Fibroblast of gingiva (primary cell): ENCODE measurements around the gene PDZRN4.
"Not testable (repeated sequence)": the region's sequence is repeated elsewhere in the genome, so short reads cannot be mapped to it uniquely, and the experiment has no call there.

Experiments
- DNase-seq: peaks from one replicate; pipeline ENCODE4 v3.0.0-alpha.2; 2011; ENCODE audit warnings: low read depth

PDZRN4 gene

GRCh38 chr12:41286426-41286825 lies 98.3 kb downstream of the PDZRN4 start:
- DNase-seq, result no peak

DNA sequence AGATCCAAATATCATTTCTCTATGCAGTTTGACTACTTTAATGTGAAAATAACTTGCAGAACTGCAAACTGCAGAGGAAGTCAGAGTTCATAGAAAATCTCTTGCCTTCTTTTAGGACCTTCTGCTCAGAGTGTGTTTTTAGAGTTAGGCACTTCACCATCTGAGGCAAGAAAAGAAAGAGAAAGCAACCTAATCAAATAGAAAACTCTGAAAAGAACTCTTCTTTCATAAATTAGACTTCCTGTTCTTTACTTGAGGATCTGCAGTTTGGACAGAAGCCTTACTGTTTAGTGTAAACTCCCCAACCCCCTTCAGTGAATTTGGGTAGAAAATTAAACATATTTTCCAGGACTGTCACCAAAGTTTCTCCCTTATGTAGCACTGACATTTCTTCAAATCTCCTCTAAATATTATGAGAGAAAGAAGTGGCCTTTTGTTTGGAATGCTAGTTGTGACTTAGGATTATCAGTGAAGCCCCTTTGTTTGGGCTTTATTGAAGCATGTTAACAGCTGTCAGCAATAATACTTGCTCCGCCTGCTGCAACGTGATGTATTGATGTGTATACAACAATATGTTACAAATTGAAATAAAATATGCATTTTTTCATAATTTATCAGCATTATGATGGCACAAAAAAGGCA lies 99.5 kb downstream of the PDZRN4 start:
- DNase-seq, result no peak

DNA sequence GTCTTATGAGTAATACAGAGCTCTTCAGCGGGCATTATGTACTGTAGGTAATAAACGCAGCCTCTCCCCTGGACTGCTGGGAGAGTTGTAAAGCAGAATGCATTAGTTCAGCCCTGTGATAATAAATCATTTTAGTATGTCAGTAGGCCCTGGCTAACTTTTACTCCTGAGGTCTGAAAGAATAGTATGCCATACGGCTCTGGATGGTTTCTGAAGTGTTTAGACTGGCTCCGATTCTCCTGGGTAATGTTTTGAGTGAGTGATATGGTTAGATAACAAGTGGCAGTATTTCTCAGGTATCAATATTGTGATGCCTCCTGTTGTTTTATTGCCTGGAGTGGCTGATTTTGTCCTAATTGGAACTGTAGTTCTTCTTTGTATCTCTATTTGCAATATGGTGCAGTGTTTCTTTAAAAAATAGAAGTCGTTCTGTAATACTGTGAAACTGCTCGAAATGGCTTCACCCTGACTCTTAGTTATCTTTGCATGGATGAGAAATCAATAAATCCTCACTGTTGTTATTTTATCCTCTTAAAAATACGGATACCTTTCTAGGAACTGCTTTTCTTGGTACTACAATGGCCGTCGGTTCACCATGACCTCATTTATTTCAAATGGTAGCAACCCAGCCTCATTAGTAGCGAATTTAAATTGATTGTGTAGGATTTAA lies 100.2 kb downstream of the PDZRN4 start:
- no peak for DNase-seq

DNA sequence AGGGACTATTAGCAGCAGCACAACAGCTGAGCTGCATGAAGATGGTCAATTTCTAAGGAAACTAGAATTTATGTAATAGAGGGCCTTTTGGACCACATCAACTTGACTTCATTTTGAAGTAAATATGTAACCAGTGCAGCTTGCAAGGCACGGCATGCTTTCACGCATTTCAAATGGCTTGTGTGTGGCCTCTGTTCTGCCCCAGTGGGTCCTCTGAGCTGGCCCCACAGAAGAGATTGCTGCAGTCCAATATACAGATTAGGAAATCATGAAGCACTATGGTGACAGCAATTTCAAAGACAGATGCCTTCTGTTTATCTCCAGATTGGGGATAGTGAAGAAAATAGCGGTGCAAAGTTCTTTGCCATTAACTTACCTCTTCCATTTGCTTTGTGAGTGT lies 101.4 kb downstream of the PDZRN4 start:
- DNase-seq, result no peak

DNA sequence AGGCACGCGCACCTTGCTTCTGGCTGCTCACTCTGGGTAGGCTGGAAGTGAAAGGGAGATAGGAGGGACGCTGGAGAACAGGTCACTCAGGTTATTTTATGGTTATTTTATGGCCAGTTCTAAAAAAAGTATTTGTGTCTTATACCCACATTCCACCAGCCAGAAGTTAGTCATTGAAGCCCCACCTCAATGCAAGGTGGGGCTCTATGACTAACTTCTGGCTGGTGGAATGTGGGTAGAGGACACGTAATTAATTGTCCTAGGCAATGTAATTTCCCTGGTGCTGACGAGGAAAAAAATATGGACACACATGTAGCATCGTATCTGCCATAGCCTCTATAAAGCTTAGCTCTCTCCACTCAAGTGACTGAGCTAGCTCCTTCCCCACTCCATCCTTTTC lies 104.9 kb downstream of the PDZRN4 start:
- no peak for DNase-seq

- DNase-seq, result no peak
These were observed 105.3 kb downstream of the PDZRN4 start for GRCh38 chr12:41293461-41293860.

DNA sequence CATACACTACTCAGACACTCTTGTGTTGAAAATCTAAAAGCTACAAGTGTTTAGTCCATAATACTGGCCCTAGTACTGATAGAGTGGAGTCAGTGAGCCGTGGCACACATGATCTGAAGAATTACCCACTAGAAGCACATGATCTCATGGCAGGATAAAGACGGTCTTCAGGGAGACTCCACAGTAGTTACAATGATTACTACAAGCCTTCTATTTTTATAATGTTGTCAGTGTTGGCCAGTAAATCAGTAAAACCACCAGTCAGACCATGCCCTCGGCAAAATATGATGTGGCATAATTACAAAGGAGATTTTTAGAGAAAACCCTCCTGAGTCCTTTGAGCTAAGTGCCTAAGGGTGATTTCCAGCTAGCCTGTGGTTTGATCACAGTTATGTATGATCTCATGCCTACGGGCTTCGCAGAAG lies 114.9 kb downstream of the PDZRN4 start:
- DNase-seq, result no peak

- no peak for DNase-seq
These were observed 116.4 kb downstream of the PDZRN4 start for GRCh38 chr12:41304526-41304925.

GRCh38 chr12:41310367-41310766 lies 122.2 kb downstream of the PDZRN4 start:
- DNase-seq, result no peak

GRCh38 chr12:41311883-41312282 lies 123.8 kb downstream of the PDZRN4 start:
- no peak for DNase-seq

DNA sequence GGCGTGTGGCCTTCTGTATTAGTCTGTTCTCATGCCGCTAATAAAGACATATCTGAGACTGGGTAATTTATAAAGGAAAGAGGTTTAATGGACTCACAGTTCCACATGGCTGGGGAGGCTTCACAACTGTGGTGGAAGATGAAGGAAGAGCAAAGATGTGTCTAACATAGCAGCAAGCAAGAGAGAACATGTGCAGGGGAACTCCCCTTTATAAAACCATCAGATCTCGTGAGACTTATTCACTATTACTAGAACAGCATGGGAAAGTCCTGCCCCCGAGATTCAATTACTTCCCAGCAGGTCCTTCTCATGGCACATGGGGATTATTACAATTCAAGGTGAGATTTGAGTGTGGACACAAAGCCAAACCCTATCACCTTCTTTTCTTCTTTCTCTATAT lies 124.3 kb downstream of the PDZRN4 start:
- DNase-seq, result not testable (repeated sequence)

GRCh38 chr12:41325336-41325735 lies 137.2 kb downstream of the PDZRN4 start:
- no peak for DNase-seq

- no peak for DNase-seq
These were observed 139.2 kb downstream of the PDZRN4 start for GRCh38 chr12:41327096-41327895.

- no peak for DNase-seq
These were observed 145.9 kb downstream of the PDZRN4 start for GRCh38 chr12:41333974-41334373.

DNA sequence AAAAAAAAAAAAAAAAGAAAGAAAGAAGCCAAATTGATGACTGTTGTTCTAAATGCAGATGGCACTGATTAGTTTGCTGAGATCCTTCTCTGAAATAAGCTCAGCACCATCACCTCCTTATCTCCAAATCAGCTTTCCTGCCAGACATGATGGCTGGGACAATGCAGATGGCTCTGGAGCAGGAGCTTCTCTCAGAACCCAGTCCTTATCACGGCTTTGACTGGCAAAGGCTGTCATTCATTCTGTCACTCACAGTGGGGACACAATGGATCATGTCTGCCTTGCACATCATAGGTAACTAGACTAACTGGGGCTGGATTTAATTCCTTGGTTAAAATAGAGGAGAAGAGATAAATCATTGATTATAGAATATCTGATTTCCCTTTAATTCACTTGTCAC lies 146.3 kb downstream of the PDZRN4 start:
- no peak for DNase-seq

GRCh38 chr12:41336041-41336549 lies 148.0 kb downstream of the PDZRN4 start:
- DNase-seq, result no peak

- DNase-seq, result no peak
These were observed 151.7 kb downstream of the PDZRN4 start for GRCh38 chr12:41339784-41340183.

GRCh38 chr12:41344776-41345470 lies 156.8 kb downstream of the PDZRN4 start:
- DNase-seq, result no peak

DNA sequence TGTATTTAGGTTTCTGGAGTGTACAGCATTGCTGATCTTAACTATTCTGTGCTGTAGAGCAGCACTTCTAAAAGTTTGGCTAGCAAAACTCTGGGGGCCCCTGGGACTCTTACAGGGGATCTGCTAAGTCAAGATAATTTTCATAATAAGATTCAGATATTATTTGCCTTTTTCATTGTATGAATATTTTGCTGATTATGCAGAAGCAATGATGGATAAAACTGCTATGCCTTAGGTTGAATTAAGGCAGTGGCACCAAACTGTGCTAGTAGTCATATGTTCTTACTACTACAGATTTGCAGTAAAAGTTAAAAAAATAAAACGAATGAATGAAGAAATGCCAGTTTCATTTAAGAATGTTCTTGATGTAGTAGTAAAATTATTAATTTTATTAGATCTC lies 160.1 kb downstream of the PDZRN4 start:
- no peak for DNase-seq

DNA sequence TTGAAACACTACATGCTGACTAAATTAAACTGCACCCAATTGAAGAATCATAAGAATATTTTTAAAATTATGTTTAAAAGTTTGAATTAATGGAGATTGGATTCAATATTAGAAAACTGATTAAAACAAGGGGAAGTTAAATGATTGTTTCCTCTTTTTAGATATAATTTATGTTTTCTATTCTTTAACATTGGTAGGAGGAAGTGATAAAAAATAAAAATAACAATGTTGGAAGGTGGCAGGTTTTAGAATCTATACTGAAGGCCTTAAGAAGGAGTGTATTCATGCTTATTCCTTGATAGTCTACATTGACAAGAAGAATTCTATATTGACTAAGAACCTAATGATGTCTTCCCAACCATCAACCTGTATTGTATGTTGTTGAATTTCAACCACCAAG lies 168.1 kb downstream of the PDZRN4 start:
- no peak for DNase-seq

DNA sequence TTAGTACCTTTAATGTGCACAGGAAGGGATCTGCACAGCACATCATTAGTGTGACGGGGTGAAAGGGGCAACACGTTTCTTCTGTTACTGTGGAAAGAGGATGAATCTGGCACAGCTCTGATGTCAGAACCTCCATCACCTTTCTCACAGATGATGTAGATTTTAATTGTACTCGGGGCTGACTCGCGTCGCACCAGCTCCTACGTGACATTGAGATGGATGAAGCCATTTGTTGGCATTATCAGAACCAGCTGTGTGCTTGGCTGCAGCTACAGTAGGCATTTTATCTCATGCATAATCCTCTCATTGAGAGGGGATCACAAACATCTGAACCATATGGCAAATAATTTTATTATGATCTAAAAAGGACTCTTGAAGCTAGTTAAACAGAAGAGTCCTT lies 173.6 kb downstream of the PDZRN4 start:
- no peak for DNase-seq

DNA sequence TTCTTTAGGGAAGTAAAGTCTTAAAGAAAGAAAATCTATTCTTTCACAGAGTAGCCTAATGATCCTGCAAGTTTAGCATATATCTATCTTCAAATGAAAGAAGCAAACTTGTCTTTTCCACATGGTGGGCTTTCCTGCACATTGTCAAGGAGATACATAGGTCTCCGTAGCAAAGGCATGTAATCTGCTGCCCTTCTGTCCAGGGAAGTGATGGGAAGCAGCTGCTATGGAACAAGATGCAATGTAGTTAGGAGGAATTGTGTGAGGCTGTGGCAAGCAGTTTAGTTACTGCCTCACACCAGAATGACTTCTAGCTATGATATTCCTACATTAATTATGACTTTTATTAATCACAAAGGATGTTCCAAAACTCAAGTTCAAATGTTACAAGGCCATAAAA lies 174.4 kb downstream of the PDZRN4 start:
- DNase-seq, result no peak
